Measurements from ENCODE around the gene MYCBP2.

Gene MYCBP2

GRCh38 chr13:77065461-77066147, 261.3 kb downstream of the MYCBP2 start:
- Histone ChIP-seq H3K36me3 (peaks cover 73 to 100% (median 95%) of the 10 kb centered on the region in 11 experiments), H3K9me3 (replicated peaks in 1 of 11) (no peaks in the 10 kb centered on the region), H3K4me2 (peak overlapping the region in 3 of 11 experiments; percentile 70 to 89 (median 81); a peak in 7 of 22 replicates), H3K9ac (peak overlapping the region in 2 of 11 experiments; percentile 16 to 40; a peak in 2 of 22 replicates), H3K4me3 (0 out of 20 replicates have a peak overlapping the region, but pooled peaks of 1 of the 10 experiments have one; percentile 13), H3K27me3 (no peaks in the 10 kb centered on the region), H3K4me1 (peaks cover 0 to 44% (median 2%) of the 10 kb centered on the region in 10 experiments; a peak in 9 of 20 replicates), H3K27ac (peak overlapping the region in 5 of 11 experiments; percentile 17 to 71 (median 59); a peak in 8 of 22 replicates), H4K20me1 (no peaks in the 10 kb centered on the region)
- no peak for TF ChIP-seq Cebpa-rat (IDR thresholded peaks at IDR 0.05)

GRCh38 chr13:77062097-77062496, 264.8 kb downstream of the MYCBP2 start:
- Histone ChIP-seq H3K4me2 (no peak overlapping the region), H3K9me3 (replicated peaks in 1 of 11) (no peaks in the 10 kb centered on the region), H3K4me1 (peaks cover 0 to 39% (median 2%) of the 10 kb centered on the region in 10 experiments; a peak in 9 of 20 replicates), H3K27ac (no peak overlapping the region), H3K4me3 (no peak overlapping the region), H3K36me3 (peaks cover 71 to 100% (median 88%) of the 10 kb centered on the region in 11 experiments), H4K20me1 (no peaks in the 10 kb centered on the region), H3K9ac (no peak overlapping the region), H3K27me3 (no peaks in the 10 kb centered on the region)
- TF ChIP-seq Cebpa-rat (IDR thresholded peaks at IDR 0.05): no peak

GRCh38 chr13:77061362-77061761, 265.5 kb downstream of the MYCBP2 start:
- no peaks in the 10 kb centered on the region for H3K9me3 ChIP-seq (replicated peaks in 1 of 11)
- peaks cover 77 to 100% (median 91%) of the 10 kb centered on the region in 11 experiments for H3K36me3 ChIP-seq
- H3K4me1 ChIP-seq: peaks cover 0 to 34% (median 2%) of the 10 kb centered on the region in 10 experiments; a peak in 9 of 20 replicates
- H3K4me3 ChIP-seq: no peak overlapping the region
- no peak overlapping the region for H3K9ac ChIP-seq
- no peak for TF ChIP-seq Cebpa-rat (IDR thresholded peaks at IDR 0.05)
- H3K4me2 ChIP-seq: no peak overlapping the region
- H3K27ac ChIP-seq: no peak overlapping the region
- H4K20me1 ChIP-seq: no peaks in the 10 kb centered on the region
- no peaks in the 10 kb centered on the region for H3K27me3 ChIP-seq

- Histone ChIP-seq H3K4me1 (no peaks in the 10 kb centered on the region), H3K27ac (no peak overlapping the region), H3K4me2 (no peak overlapping the region), H3K36me3 (peaks cover 90 to 100% (median 98%) of the 10 kb centered on the region in 11 experiments), H3K9ac (no peak overlapping the region), H4K20me1 (0 out of 22 replicates have a peak, but pooled peaks cover 0 to 5% (median 0%) of the 10 kb centered on the region in 11 experiments), H3K27me3 (no peaks in the 10 kb centered on the region), H3K4me3 (no peak overlapping the region), H3K9me3 (replicated peaks in 1 of 11) (no peaks in the 10 kb centered on the region)
- TF ChIP-seq Cebpa-rat (IDR thresholded peaks at IDR 0.05): no peak
These were observed 270.0 kb downstream of the MYCBP2 start for GRCh38 chr13:77056886-77057285.

GRCh38 chr13:77056382-77056781, 270.5 kb downstream of the MYCBP2 start:
- H3K9me3 ChIP-seq (replicated peaks in 1 of 11): no peaks in the 10 kb centered on the region
- no peak overlapping the region for H3K9ac ChIP-seq
- H3K4me2 ChIP-seq: no peak overlapping the region
- no peaks in the 10 kb centered on the region for H3K27me3 ChIP-seq
- no peak for TF ChIP-seq Cebpa-rat (IDR thresholded peaks at IDR 0.05)
- no peak overlapping the region for H3K27ac ChIP-seq
- H3K4me1 ChIP-seq: no peaks in the 10 kb centered on the region
- H3K4me3 ChIP-seq: no peak overlapping the region
- H3K36me3 ChIP-seq: peaks cover 91 to 100% (median 98%) of the 10 kb centered on the region in 11 experiments
- 0 out of 22 replicates have a peak, but pooled peaks cover 0 to 5% (median 0%) of the 10 kb centered on the region in 11 experiments for H4K20me1 ChIP-seq

GRCh38 chr13:77055158-77055557, 271.7 kb downstream of the MYCBP2 start:
- H3K9me3 ChIP-seq (replicated peaks in 1 of 11): no peaks in the 10 kb centered on the region
- H3K4me3 ChIP-seq: no peak overlapping the region
- H3K4me2 ChIP-seq: no peak overlapping the region
- H3K27me3 ChIP-seq: no peaks in the 10 kb centered on the region
- H3K4me1 ChIP-seq: peaks cover 0 to under 1% (median 0%) of the 10 kb centered on the region in 10 experiments; a peak in 2 of 20 replicates
- H3K36me3 ChIP-seq: peaks cover 94 to 100% (median 99%) of the 10 kb centered on the region in 11 experiments
- 0 out of 22 replicates have a peak, but pooled peaks cover 0 to 5% (median 0%) of the 10 kb centered on the region in 11 experiments for H4K20me1 ChIP-seq
- no peak overlapping the region for H3K9ac ChIP-seq
- H3K27ac ChIP-seq: no peak overlapping the region
- no peak for TF ChIP-seq Cebpa-rat (IDR thresholded peaks at IDR 0.05)

GRCh38 chr13:77053192-77053591, 273.7 kb downstream of the MYCBP2 start:
- H3K4me2 ChIP-seq: no peak overlapping the region
- peaks cover 0 to 5% (median 0%) of the 10 kb centered on the region in 11 experiments; a peak in 1 of 22 replicates for H4K20me1 ChIP-seq
- peaks cover 87 to 100% (median 96%) of the 10 kb centered on the region in 11 experiments for H3K36me3 ChIP-seq
- H3K27me3 ChIP-seq: no peaks in the 10 kb centered on the region
- peaks cover 0 to 21% (median 0%) of the 10 kb centered on the region in 10 experiments; a peak in 6 of 20 replicates for H3K4me1 ChIP-seq
- H3K9ac ChIP-seq: no peak overlapping the region
- H3K27ac ChIP-seq: no peak overlapping the region
- TF ChIP-seq Cebpa-rat (IDR thresholded peaks at IDR 0.05): no peak
- no peaks in the 10 kb centered on the region for H3K9me3 ChIP-seq (replicated peaks in 1 of 11)
- H3K4me3 ChIP-seq: no peak overlapping the region

GRCh38 chr13:77048681-77049080, 278.2 kb downstream of the MYCBP2 start:
- H3K9me3 ChIP-seq (replicated peaks in 1 of 11): no peaks in the 10 kb centered on the region
- no peak overlapping the region for H3K9ac ChIP-seq
- H3K4me3 ChIP-seq: no peak overlapping the region
- H3K27me3 ChIP-seq: no peaks in the 10 kb centered on the region
- peak overlapping the region in 4 of 11 experiments; percentile 1 to 40 (median 20); a peak in 5 of 22 replicates for H3K27ac ChIP-seq
- H3K4me1 ChIP-seq: peaks cover 0 to 24% (median 0%) of the 10 kb centered on the region in 10 experiments; a peak in 6 of 20 replicates
- peaks cover 77 to 100% (median 97%) of the 10 kb centered on the region in 11 experiments for H3K36me3 ChIP-seq
- peak overlapping the region in 2 of 11 experiments; percentile 49 to 69; a peak in 4 of 22 replicates for H3K4me2 ChIP-seq
- no peaks in the 10 kb centered on the region; a peak in 1 of 22 replicates for H4K20me1 ChIP-seq
- no peak for TF ChIP-seq Cebpa-rat (IDR thresholded peaks at IDR 0.05)

GRCh38 chr13:77047649-77048343, 279.1 kb downstream of the MYCBP2 start:
- Histone ChIP-seq H3K9me3 (replicated peaks in 1 of 11) (no peaks in the 10 kb centered on the region), H3K4me1 (peaks cover 0 to 24% (median 0%) of the 10 kb centered on the region in 10 experiments; a peak in 6 of 20 replicates), H3K9ac (no peak overlapping the region), H3K27ac (no peak overlapping the region), H4K20me1 (no peaks in the 10 kb centered on the region; a peak in 1 of 22 replicates), H3K27me3 (no peaks in the 10 kb centered on the region), H3K4me2 (no peak overlapping the region), H3K36me3 (peaks cover 72 to 100% (median 95%) of the 10 kb centered on the region in 11 experiments), H3K4me3 (no peak overlapping the region)
- TF ChIP-seq Cebpa-rat (IDR thresholded peaks at IDR 0.05): no peak
